GM19468 (cell line): Measurements from ENCODE around the gene CBLN3.
"Not testable (repeated sequence)": the region's sequence is repeated elsewhere in the genome, so short reads cannot be mapped to it uniquely, and the experiment has no call there.

Source experiments
- ATAC-seq: cut with Tn5 transposase; IDR thresholded peaks from one replicate; pipeline ENCODE4 v1.9.1; 2021; ENCODE audit warnings: mild to moderate bottlenecking, moderate library complexity, moderate number of reproducible peaks; ENCODE audit not compliant: unreplicated experiment; ENCODE audit errors: extremely low read depth

Gene CBLN3

GRCh38 chr14:24429395-24430142 is at the start of gene CBLN3, which contains the start of gene KHNYN:
CBLN3 (minus strand) TSS chr14:24429668; CDS start chr14:24429054, 614 bp downstream.
KHNYN (plus strand) TSS chr14:24429954; CDS start chr14:24430731, 777 bp downstream.
- peak; percentile 84 for ATAC-seq

GRCh38 chr14:24475261-24475660 is 45.8 kb upstream of the CBLN3 start:
- ATAC-seq = no peak

DNA sequence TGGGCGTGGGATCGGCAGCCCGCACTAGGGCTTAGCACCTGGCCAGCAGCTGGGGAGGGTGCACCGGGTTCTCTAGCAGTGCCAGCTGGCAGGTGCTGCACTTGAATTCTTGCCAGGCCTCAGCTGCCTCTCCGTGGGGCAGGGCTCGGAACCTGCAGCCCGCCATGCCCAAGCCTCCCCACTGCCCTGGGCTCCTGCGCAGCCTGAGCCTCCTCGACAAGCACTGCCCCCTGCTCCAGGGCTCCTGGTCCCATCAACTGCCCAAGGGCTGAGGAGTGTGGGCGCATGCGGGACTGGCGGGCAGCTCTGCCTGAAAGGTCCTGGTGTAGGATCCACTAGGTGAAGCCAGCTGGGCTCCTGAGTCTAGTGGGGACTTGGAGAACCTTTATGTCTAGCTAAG is 43.7 kb upstream of the CBLN3 start:
- ATAC-seq = no peak

- ATAC-seq = not testable (repeated sequence)
These were observed 41.0 kb upstream of the CBLN3 start for GRCh38 chr14:24470450-24470849.

DNA sequence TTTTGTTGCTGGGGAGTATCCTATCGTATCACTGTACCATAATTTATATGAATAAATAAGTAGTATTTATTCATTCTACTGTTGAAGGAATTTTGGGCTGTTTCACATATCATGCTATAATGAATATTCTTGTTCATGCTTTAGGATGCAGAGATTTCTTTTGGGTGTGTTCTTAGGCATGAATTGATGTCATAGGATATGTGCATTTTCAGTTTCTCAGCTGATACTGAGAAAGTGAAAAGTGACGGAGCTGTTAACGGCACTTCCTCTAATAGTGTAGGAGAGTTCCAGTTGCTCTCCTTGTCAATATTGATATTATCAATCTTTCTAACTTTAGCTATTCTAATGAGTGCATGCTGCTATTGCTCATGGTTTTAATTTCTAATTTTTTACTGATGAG is 36.3 kb upstream of the CBLN3 start:
- ATAC-seq = no peak

- no peak for ATAC-seq
These were observed 35.9 kb upstream of the CBLN3 start for GRCh38 chr14:24465368-24465767.

DNA sequence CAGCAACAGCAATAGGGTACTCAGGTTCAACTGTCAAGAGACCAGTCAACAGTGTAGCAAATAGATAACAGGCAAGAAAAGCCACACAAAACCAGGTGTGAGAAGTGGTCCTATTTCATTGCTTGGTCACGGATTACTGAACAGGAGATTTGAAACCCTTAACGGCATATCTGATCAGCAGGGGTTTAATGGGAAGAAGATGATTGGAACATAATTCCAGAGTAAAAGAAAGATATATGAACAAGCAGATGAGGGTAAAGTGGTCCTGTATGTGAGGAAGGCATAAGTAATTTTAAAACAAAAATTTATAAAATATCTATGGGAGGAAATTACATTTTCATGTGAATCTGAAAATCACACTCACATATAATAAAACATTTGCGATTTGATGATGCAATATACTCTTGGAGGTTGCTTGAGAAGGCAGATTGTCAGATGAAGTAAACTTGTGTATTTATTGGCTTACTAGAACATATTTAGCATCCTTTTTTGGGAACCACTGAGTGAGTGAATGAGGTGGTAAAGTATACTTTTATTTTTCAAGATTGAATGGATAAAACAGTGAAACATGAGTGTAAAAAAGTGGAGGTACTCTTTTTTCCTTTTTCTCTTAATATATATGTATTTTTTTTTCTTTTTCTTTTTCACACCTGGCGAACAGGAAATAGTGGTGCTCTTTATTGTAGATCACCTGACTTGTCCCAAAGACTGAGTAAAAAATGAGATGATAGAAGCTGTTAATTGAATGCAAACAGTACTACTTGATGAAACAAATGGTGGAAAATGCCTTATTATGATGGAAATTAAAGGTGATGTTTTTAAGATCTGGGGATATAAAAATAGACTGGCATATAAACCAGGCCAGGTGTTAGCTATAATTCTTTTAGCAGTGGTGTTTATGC is 34.7 kb upstream of the CBLN3 start:
- no peak for ATAC-seq

- ATAC-seq = no peak
These were observed 33.8 kb upstream of the CBLN3 start for GRCh38 chr14:24463017-24463883.

DNA sequence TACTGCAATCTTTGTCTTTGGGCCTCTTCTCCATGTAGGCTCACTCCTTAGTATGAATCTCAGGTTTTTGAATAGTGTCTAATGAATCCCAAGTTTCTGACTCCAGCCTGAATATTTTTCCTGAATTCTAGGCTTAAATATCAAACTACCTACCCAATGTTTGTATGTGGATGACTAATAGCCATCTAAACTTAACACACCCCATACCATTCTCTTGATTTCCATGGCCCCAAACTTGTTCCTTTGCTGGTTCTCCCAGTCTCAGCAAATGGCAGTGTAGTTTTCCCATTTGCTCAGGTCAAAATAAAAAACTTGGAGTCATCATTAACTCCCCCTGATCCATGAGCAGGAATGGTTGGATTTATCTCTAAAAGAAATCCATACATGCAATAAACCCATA is 31.9 kb upstream of the CBLN3 start:
- no peak for ATAC-seq

DNA sequence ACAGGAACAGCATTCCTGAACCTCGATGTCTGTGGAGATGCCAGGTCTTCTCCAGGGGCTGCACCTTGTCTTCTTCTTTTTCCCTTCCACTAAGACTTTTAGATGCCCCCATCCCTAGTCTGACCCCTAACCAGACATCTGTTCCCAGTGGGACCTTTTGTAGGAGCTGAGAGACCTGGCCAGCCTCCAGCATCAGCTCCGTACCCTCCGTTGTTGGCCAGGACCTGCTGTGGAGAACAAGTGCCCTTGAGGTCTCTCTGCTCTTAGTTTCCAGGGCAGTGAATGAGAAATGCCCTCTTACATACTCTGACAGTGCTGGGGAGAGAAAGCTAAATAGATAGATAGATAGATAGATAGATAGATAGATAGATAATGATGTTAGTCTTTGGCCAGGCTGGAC is 29.9 kb upstream of the CBLN3 start:
- ATAC-seq = no peak

- no peak for ATAC-seq
These were observed 29.3 kb upstream of the CBLN3 start for GRCh38 chr14:24458736-24459135.

GRCh38 chr14:24456980-24457379 is 27.5 kb upstream of the CBLN3 start:
- no peak for ATAC-seq

- ATAC-seq = not testable (repeated sequence)
These were observed 21.4 kb upstream of the CBLN3 start for GRCh38 chr14:24450828-24451227.

DNA sequence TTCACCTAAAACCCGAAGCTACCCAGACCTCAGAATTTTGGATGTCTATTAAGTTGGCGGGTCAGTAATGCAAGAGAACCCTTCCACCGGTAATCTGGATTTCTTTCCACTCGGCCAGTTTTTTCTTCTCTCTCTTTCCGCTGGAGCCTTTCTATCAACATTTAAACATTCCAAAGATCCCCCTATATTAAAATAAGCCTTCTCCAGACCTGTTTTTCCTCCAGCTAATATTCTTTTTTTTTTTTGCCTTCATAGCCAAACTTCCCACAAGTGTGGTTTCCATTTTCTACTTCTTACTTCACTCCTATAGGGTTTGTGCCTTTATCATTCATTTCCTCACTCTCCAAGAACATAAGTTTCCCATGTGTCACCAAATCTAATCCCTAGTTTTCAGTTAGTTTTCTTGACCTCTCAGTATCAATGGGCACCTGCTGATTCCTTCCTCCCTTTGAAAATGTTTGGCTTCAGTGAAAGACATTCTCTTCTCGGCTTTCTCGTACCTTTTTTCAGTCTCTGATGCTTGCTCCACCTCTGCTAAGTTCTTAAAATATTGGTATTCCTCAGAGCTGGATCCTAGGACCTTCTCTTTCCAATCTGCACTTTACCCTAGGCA is 13.7 kb upstream of the CBLN3 start:
- no peak for ATAC-seq

- peak; percentile 92 for ATAC-seq
These were observed 13.0 kb upstream of the CBLN3 start, which contains the start of gene SDR39U1 for GRCh38 chr14:24442240-24443052. SDR39U1 (minus strand) TSS chr14:24442776; CDS start chr14:24442769, 7 bp downstream.

- no peak for ATAC-seq
These were observed 12.4 kb upstream of the CBLN3 start for GRCh38 chr14:24441904-24442239.

GRCh38 chr14:24441485-24441884 is 12.0 kb upstream of the CBLN3 start:
- no peak for ATAC-seq

DNA sequence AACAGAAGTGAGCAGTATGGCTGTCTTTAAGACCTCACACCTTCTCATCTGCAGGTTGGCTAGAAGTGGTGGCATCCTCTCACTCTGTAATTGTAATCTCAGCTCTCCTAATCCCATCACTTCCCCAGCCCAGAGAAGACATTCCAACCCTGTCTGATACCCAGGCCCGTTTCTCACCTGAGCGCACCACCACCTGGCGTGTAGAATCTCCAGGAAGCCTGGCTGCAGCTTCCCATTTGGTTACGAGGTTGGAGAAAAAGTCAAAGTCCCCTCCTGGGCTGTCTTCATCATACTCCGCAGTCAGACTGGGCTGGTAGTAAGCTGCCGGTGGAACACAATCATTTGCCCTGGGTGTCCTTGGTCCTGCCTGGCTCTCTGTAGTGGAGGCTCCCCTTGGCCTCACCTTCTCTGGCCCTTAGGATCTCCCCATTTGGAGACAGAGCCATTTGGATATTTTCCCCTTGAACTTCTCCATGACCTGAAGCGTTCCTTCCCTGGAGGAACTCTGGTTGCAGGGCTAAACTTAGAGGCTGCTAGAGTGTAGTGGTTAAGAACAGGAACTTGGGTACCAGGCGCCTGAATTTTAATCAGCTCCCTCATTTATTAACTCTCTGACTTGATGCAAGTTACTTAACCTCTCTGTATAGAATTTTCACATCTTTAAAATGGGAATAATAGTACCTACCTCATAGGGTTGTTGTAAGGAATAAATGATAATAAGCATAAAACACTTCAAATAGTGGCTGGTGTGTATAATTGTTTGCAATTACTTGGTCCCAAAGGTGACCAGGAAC is 11.3 kb upstream of the CBLN3 start:
- ATAC-seq = no peak
